Neural progenitor cell (in vitro differentiated cells): ENCODE data around the gene TWF2. TPM values are rescaled to one million over a fixed set of nuclear protein-coding genes. Genes with fewer than 3 reads are reported as not detected.

ENCODE experiments used
- DNase-seq: peaks from one replicate; pipeline ENCODE4 v3.0.0-alpha.2; 2016; ENCODE audit warnings: low spot score
- H2AFZ ChIP-seq: fragments of 200-600 bp; sonication (generic); replicated peaks from 2 replicates; pipeline ENCODE4 v1.6.1; 2016; ENCODE audit warnings: antibody characterized with exemption
- H3F3A ChIP-seq: fragments of 200-600 bp; sonication (generic); 2 replicates; pipeline ENCODE4 v1.6.1; 2016; ENCODE audit warnings: antibody characterized with exemption, low read depth
- H3K27ac ChIP-seq: fragments of 200-600 bp; sonication (generic); 2 replicates; pipeline ENCODE4 v1.5.1; 2016; ENCODE audit warnings: mild to moderate bottlenecking
- H3K27me3 ChIP-seq: fragments of 200-600 bp; sonication (generic); 2 replicates; pipeline ENCODE4 v1.6.1; 2016; ENCODE audit warnings: mild to moderate bottlenecking, moderate library complexity
- H3K36me3 ChIP-seq: fragments of 200-600 bp; sonication (generic); 2 replicates; pipeline ENCODE4 v1.5.1; 2016
- H3K4me1 ChIP-seq: fragments of 200-600 bp; sonication (generic); 2 replicates; pipeline ENCODE4 v1.6.1; 2016; ENCODE audit warnings: mixed run types
- H3K4me2 ChIP-seq: fragments of 200-600 bp; sonication (generic); 2 replicates; pipeline ENCODE4 v1.6.1; 2016
- H3K4me3 ChIP-seq: fragments of 200-600 bp; sonication (generic); 2 replicates; pipeline ENCODE4 v1.5.1; 2016
- H3K79me2 ChIP-seq: fragments of 200-600 bp; sonication (generic); 2 replicates; pipeline ENCODE4 v1.6.1; 2016; ENCODE audit warnings: low read depth
- H3K9ac ChIP-seq: fragments of 200-600 bp; sonication (generic); 2 replicates; pipeline ENCODE4 v1.6.1; 2016
- H3K9me3 ChIP-seq: fragments of 200-600 bp; sonication (generic); 2 replicates; pipeline ENCODE4 v1.5.1; 2016; ENCODE audit warnings: low read depth
- H4K20me1 ChIP-seq: fragments of 200-600 bp; sonication (generic); 2 replicates; pipeline ENCODE4 v1.6.1; 2016; ENCODE audit warnings: low read depth
- H3K27ac Mint-ChIP-seq: 3 replicates; pipeline ENCODE4 v1.8.0; 2021; ENCODE audit warnings: mixed read lengths
- H3K27me3 Mint-ChIP-seq: 2 replicates; pipeline ENCODE4 v1.8.0; 2022; ENCODE audit warnings: low read depth, mild to moderate bottlenecking, inconsistent platforms, moderate library complexity, mixed read lengths; ENCODE audit not compliant: insufficient read depth
- H3K36me3 Mint-ChIP-seq: 3 replicates; pipeline ENCODE4 v1.8.0; 2021; ENCODE audit warnings: mixed read lengths
- H3K4me1 Mint-ChIP-seq: 3 replicates; pipeline ENCODE4 v1.8.0; 2021; ENCODE audit warnings: mixed read lengths
- H3K4me3 Mint-ChIP-seq: 3 replicates; pipeline ENCODE4 v1.8.0; 2021; ENCODE audit warnings: mild to moderate bottlenecking, moderate library complexity, mixed read lengths
- H3K9me3 Mint-ChIP-seq: 3 replicates; pipeline ENCODE4 v1.8.0; 2020; ENCODE audit warnings: mixed read lengths
- CTCF ChIP-seq: fragments of 200-600 bp; sonication (generic); IDR thresholded peaks from 2 replicates; pipeline ENCODE4 v1.5.1; 2017; ENCODE audit warnings: antibody characterized with exemption, mild to moderate bottlenecking
- EZH2 ChIP-seq: fragments of 200-600 bp; sonication (generic); IDR thresholded peaks from 2 replicates; pipeline ENCODE4 v1.6.1; 2017; ENCODE audit warnings: antibody characterized with exemption, mild to moderate bottlenecking, moderate library complexity
- EZH2phosphoT487 ChIP-seq: fragments of 200-600 bp; sonication (generic); IDR thresholded peaks from 2 replicates; pipeline ENCODE4 v1.6.1; 2017; ENCODE audit warnings: antibody characterized with exemption
- total RNA-seq: library from RNA; depleted of rRNA; stranded (reverse); fragments of >200 nt; gene quantifications from 2 replicates; pipeline ENCODE4 v1.2.3, GENCODE V29; 2015; ENCODE audit warnings: low replicate concordance

The TWF2 gene
- total RNA-seq, 1 donor from 2014 or later, result 21.9 TPM

DNA sequence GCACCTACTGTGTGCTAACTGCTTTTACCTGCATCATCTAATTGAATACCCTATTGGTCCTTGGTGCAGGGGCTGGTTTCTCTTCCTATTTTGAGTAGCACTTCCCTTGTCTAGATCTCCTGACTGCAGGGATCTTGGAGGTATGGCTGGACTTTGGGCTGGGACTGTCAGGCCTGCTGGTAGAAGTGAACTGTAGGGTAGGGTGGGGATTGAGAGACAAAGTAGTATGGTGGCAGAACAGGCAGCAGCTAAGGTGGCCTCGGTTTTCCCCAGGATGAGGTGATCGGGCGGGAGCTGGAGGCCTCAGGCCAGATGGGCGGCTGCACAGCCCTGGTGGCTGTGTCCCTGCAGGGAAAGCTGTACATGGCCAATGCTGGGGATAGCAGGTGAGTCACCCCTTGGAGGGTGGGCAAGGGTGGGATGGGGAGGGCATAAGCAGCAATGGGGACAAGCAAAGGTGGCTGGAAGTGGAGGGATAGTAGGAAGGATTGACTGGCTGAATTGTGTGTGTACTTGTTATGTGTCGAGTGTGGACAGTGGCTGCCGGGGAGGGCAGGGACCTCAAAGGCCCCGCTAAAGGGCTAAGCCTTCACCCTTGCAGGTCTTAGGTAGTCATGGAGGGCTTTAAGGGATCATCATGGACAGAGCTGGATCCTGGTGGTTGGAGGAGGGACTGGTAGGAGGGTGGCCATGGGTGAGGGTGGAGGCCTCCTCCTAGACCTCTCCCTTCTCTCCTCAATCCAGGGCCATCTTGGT is 8.6 kb upstream of the TWF2 start:
- Histone ChIP-seq H3K36me3 (no peaks in the 10 kb centered on the region), H3F3A (peaks cover 18% of the 10 kb centered on the region), H3K9me3 (no peaks in the 10 kb centered on the region), H3K27ac (no peak overlapping the region), H2AFZ (no peak overlapping the region), H3K4me1 (no peaks in the 10 kb centered on the region), H4K20me1 (peaks cover 2% of the 10 kb centered on the region), H3K4me3 (no peak overlapping the region), H3K9ac (no peak overlapping the region), H3K79me2 (no peaks in the 10 kb centered on the region), H3K27me3 (peaks cover 46% of the 10 kb centered on the region), H3K4me2 (no peak overlapping the region)
- TF ChIP-seq CTCF, result no peak
- no peak for TF ChIP-seq EZH2phosphoT487
- TF ChIP-seq EZH2, result no peak
- peaks cover 13% of the 10 kb centered on the region for H3K36me3 Mint-ChIP-seq
- no peak for DNase-seq
- no peak overlapping the region for H3K27ac Mint-ChIP-seq
- H3K4me3 Mint-ChIP-seq, result peak overlapping the region; percentile 69
- H3K9me3 Mint-ChIP-seq, result no peaks in the 10 kb centered on the region
- H3K4me1 Mint-ChIP-seq, result no peaks in the 10 kb centered on the region
- H3K27me3 Mint-ChIP-seq, result peaks cover 26% of the 10 kb centered on the region

DNA sequence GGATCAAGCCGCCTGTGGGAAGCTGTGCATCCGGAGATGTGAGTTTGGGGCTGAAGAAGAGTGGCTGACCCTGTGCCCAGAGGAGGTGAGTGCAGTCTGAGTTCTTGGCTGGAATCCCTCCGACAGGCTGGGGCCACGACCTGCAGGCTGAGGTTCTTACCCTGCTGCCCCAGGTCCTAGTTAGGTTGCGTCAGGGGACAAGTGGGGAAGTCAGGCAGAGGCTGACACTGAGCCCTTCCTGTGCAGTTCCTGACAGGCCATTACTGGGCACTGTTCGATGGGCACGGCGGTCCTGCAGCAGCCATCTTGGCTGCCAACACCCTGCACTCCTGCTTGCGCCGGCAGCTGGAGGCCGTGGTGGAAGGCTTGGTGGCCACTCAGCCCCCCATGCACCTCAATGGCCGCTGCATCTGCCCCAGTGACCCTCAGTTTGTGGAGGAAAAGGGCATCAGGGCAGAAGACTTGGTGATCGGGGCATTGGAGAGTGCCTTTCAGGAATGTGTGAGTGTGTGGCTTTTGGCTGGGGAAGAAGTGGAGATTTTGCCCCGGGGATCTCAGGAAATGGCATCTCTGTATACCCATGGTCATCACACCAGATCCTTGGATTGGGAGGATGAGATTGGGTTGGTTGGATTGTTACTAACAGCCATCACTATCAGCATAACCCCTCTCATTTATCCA is 7.9 kb upstream of the TWF2 start:
- Mint-ChIP-seq H3K27ac (no peak overlapping the region), H3K4me1 (no peaks in the 10 kb centered on the region), H3K27me3 (peaks cover 26% of the 10 kb centered on the region), H3K9me3 (no peaks in the 10 kb centered on the region), H3K4me3 (peak overlapping the region; percentile 79), H3K36me3 (peaks cover 11% of the 10 kb centered on the region)
- peaks cover 18% of the 10 kb centered on the region for H3F3A ChIP-seq
- H3K79me2 ChIP-seq, result no peaks in the 10 kb centered on the region
- no peak overlapping the region for H3K4me3 ChIP-seq
- no peak overlapping the region for H3K9ac ChIP-seq
- no peak overlapping the region for H3K27ac ChIP-seq
- H2AFZ ChIP-seq, result no peak overlapping the region
- no peak overlapping the region for H3K4me2 ChIP-seq
- H4K20me1 ChIP-seq, result peaks cover 2% of the 10 kb centered on the region
- no peak for TF ChIP-seq CTCF
- TF ChIP-seq EZH2phosphoT487, result no peak
- no peak for TF ChIP-seq EZH2
- DNase-seq, result no peak
- H3K9me3 ChIP-seq, result no peaks in the 10 kb centered on the region
- no peaks in the 10 kb centered on the region for H3K4me1 ChIP-seq
- H3K36me3 ChIP-seq, result no peaks in the 10 kb centered on the region
- peaks cover 46% of the 10 kb centered on the region for H3K27me3 ChIP-seq

GRCh38 chr3:52246264-52246620 is 7.3 kb upstream of the TWF2 start:
- H3K9ac ChIP-seq, result no peak overlapping the region
- H3K27ac ChIP-seq, result no peak overlapping the region
- Mint-ChIP-seq H3K9me3 (no peaks in the 10 kb centered on the region), H3K36me3 (peaks cover 11% of the 10 kb centered on the region), H3K27ac (no peak overlapping the region), H3K4me1 (no peaks in the 10 kb centered on the region), H3K27me3 (peaks cover 26% of the 10 kb centered on the region), H3K4me3 (peak overlapping the region; percentile 79)
- H3K4me2 ChIP-seq, result peak overlapping the region; percentile 75
- H4K20me1 ChIP-seq, result peaks cover 2% of the 10 kb centered on the region
- no peaks in the 10 kb centered on the region for H3K79me2 ChIP-seq
- TF ChIP-seq EZH2phosphoT487, result no peak
- peak; percentile 5 for TF ChIP-seq EZH2
- no peaks in the 10 kb centered on the region for H3K36me3 ChIP-seq
- peaks cover 46% of the 10 kb centered on the region for H3K27me3 ChIP-seq
- peaks cover 18% of the 10 kb centered on the region for H3F3A ChIP-seq
- peak overlapping the region; percentile 49 for H3K4me3 ChIP-seq
- no peaks in the 10 kb centered on the region for H3K4me1 ChIP-seq
- peak overlapping the region; percentile 89 for H2AFZ ChIP-seq
- H3K9me3 ChIP-seq, result no peaks in the 10 kb centered on the region
- no peak for DNase-seq
